GM21529 (cell line): Measurements from ENCODE around the gene OR2T6.
"Not testable (repeated sequence)": the region's sequence is repeated elsewhere in the genome, so short reads cannot be mapped to it uniquely, and the experiment has no call there.

Source experiments
- ATAC-seq: cut with Tn5 transposase; IDR thresholded peaks from one replicate; pipeline ENCODE4 v1.9.1; 2021; ENCODE audit not compliant: unreplicated experiment

The OR2T6 gene, protein sequence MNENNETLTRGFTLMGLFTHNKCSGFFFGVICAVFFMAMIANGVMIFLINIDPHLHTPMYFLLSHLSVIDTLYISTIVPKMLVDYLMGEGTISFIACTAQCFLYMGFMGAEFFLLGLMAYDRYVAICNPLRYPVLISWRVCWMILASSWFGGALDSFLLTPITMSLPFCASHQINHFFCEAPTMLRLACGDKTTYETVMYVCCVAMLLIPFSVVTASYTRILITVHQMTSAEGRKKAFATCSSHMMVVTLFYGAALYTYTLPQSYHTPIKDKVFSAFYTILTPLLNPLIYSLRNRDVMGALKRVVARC

DNA sequence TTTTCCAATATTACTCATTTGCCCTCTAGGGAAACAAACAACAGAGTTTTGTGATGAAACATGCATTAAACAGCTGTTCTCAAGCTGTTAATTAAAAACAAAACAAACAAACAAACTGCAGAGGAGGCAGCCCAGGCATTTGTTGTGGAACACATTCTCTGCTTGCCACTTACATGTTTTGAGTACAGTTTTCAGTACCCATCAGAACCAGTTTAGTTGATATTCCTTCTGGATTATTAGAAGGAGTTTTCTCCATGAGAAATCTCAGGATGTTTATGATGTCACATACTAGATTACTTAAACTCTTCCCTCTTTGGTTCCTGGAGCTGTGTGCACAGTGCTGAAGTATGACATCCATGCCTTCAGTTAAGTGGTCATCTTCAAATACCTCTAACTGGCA lies at the start of gene OR2T6:
Gene OR2T6 (plus strand): TSS at position 301 of the 400 bp plus-strand sequence. CDS start 11,863 bp downstream, outside the sequence.
- ATAC-seq, result no peak

- ATAC-seq, result no peak
Measured at GRCh38 chr1:248343451-248343850, 32.1 kb upstream of the OR2T6 start.

GRCh38 chr1:248348475-248348874 lies 27.1 kb upstream of the OR2T6 start, which contains the start of gene OR14C36:
Gene OR14C36 (plus strand): TSS chr1:248348775. CDS start chr1:248348775, 0 bp downstream.
- no peak for ATAC-seq

- no peak for ATAC-seq
Measured at GRCh38 chr1:248359415-248359814, 16.1 kb upstream of the OR2T6 start.

DNA sequence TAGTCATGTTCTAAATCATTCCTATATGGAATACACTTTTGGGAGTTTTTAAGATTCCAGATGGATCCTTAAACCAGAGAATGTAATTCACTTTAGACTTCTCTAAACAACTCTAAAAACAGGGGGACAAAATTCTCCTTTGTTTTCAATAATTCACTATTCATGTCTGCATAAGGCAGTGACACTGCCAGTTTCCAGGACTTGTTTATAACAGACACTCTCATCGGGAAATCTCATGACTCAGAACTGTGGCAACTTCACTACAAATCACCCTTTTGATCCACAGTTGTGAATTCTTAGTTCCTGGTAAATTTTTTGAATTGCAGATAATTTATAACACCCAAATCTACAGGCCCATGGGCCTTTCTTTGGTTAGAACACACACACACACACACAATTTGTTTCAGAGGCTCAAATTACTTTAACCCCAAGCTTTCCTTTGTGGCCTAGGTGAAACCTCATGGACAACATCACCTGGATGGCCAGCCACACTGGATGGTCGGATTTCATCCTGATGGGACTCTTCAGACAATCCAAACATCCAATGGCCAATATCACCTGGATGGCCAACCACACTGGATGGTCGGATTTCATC lies 14.3 kb upstream of the OR2T6 start, which contains the start of gene OR2T4:
Gene OR2T4 (plus strand): TSS at position 545 of the 595 bp plus-strand sequence. CDS start 0 bp downstream, at position 545.
- ATAC-seq, result no peak

GRCh38 chr1:248366609-248367008 lies 8.9 kb upstream of the OR2T6 start:
- no peak for ATAC-seq

GRCh38 chr1:248372394-248372793 lies 3.2 kb upstream of the OR2T6 start:
- no peak for ATAC-seq

DNA sequence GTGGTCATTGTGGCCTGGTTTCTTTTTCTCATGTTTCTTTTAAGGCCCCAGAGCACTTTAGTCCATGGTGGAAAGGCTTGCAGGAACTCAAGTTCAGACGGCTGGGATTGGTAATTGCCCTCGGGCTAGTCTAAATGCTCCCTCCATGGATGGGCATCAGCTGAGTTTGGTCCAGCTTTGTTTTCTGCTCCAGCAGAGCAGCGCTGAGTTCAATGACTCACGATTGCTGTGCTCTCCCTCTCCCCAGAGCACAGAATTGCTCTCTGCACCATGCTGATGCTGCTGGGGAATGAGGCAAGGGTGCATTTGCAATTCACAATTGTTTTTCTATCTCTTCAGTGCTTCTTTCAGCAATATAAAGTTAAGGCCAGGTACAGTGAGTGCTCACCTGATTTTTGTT lies 1.8 kb upstream of the OR2T6 start:
- ATAC-seq, result no peak

GRCh38 chr1:248376916-248377315 lies 1.4 kb downstream of the OR2T6 start:
- ATAC-seq, result no peak

DNA sequence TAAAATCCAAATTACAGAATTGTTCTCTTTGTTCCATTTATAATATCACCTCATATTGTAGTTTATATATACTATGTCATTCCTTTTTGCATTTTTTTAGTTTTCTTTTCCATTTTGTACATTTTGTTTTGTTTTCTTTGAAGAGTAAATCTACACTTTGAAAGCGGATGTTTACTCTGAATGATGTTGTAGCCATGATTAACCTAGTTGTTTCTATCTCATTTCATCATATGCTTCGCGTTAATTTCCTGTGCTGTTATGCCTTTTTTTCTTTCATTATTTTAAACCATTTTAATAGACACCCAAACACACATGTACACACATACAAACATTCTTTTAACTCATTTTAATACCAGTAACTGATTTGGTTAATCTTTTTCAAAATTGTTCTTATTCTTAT lies 5.3 kb downstream of the OR2T6 start:
- ATAC-seq, result no peak

GRCh38 chr1:248388426-248388825 lies 12.9 kb downstream of the OR2T6 start:
- ATAC-seq, result no peak

GRCh38 chr1:248393050-248393449 lies 17.5 kb downstream of the OR2T6 start:
- ATAC-seq, result no peak

DNA sequence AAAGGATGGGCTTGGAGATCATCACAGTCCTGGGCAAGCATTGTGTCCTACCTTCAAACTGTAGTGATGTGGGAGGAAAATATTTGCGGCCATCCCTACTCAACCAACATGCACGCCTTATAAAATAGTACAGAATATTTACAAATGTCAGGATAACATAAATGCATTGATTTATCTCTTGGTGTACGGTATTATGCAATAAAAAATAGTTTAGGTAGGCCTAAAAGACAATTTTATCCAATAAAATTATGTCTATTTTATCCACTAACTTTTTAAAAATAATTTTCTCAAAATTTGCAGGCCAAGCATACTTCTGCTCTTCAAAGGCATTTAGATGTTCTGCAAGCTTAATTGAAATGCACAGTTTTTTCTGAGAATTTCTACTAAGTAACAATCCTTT lies 27.2 kb downstream of the OR2T6 start, which contains the start of gene OR2T1:
Gene OR2T1 (plus strand): TSS at position 301 of the 400 bp plus-strand sequence. CDS start 3,100 bp downstream, outside the sequence.
- no peak for ATAC-seq

DNA sequence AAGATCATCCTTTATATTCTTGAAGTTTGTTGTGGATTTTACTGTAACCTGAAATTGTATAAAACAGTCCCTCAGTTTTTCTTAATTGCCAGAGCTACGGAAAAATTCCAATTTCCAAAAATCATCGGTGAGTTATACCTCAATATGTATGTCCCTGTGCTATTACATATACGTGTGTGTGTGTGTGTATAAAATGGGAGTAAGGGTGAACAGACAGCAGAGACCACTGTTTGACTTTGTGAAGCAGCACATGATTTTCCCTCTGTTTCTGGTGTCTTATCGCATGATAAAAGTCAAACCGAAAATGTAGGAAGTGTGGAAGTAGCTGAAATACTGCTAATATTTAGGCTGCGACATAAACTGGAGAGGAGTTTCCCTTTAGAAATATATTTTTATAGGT lies 28.5 kb downstream of the OR2T6 start:
- no peak for ATAC-seq

DNA sequence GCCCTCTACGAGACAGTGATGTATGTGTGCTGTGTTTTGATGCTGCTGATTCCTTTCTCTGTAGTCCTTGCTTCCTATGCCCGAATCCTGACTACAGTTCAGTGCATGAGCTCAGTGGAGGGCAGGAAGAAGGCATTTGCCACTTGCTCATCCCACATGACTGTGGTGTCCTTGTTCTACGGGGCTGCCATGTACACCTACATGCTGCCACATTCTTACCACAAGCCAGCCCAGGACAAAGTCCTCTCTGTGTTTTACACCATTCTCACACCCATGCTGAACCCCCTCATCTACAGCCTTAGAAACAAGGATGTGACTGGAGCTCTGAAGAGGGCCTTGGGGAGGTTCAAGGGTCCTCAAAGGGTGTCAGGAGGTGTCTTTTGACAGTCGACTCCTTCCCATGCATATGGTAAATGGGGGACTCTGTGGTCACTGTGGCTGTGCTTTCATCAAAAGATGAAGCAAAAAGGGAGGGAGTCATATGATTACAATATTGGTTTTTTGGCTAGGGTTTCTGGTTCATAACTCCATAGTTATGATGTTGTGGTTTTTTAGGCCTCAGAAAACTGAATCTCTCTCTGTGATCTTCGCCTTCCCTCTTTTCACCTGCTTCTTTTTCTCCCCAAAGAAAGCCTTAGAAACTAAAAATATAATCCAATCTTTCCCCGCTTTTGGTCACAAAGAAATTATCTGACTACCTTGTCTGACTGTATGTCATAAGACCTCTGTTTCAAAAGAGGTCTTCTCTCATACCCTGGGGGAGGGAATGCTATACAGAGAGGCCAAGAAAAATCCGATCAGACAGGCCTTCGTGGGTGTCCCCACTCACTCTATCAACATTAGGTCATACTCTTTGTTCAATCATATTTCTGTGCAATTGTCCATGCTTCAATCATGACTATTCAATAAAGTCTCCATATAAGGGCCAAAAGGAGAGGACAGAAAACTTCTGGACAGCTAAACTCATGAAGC lies 31.5 kb downstream of the OR2T6 start:
- no peak for ATAC-seq

DNA sequence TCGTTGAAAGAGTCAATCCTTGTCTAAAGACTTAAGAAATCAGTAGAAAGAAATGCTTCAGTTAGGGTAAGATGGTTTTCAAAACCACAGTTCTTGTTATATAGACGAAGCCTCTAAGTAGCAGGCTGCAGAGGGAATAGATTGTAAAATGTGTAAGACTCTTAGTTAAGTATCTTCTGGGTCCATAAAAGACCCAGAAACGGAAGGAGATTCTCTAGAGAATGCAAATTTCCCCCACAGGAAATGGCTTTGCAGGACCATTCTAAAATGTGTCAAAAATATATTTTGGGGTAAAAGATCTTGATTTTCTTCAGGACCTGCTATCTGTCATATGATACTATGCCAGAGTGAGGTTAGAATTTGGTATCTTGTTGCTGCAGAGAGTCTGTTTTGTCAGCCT lies 40.7 kb downstream of the OR2T6 start:
- ATAC-seq, result peak; percentile 45

- ATAC-seq, result no peak
Measured at GRCh38 chr1:248417854-248418253, 42.3 kb downstream of the OR2T6 start.

GRCh38 chr1:248421384-248421783 lies 45.8 kb downstream of the OR2T6 start:
- no peak for ATAC-seq

DNA sequence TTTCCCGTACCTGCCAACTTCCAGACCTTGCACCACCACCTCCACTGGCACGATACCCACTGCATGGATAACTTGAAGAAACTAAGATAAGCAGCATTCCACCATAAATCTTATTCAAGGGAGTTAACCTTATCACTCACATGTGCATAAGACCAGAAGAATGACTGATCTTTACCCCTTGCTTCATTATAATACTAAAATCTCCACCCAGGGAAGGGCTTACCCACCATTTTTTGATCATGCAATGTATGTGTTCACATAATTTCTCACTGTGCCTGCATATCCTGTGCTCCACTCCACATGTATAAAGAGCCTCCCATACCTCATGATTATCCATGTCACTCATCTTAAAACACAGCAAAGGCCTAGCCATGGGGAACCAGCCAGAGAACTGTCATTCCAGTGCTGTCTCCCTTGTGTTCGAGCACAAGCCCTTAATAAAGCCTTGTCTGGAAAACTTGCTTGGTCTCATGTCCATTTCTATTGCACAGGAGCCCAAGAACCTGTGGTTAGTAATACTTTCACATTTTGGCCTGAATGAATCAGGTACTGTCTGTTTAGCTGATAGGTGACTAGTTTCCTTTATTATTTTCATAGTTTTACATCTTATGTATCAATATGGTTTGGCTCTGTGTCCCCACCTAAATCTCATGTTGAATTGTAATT lies 52.1 kb downstream of the OR2T6 start:
- peak; percentile 44 for ATAC-seq

DNA sequence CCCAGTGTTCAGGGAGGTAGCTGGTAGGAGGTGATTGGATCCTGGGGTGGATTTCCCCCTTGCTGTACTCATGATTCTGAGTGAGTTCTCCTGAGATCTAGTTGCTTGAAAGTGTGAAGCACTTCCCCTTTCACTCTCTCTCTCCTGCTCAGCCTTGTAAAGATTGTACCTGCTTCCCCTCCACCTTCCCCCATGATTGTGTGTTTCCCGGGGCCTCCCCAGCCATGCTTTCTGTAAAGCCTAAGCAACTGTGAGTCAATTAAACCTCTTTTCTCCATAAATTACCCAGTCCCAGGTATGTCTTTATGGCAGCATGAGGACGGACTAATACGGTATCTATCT lies 52.6 kb downstream of the OR2T6 start:
- ATAC-seq, result peak; percentile 94

GRCh38 chr1:248431683-248432082 lies 56.1 kb downstream of the OR2T6 start:
- not testable (repeated sequence) for ATAC-seq
